Fibroblast of lung (primary cell): ENCODE measurements around the gene KRTAP4-5. TPM values are rescaled to one million over a fixed set of nuclear protein-coding genes. Genes with fewer than 3 reads are reported as not detected.

Experiments used
- DNase-seq, 2 donors: peaks; one replicate each; pipeline versions ENCODE4 v3.0.0 to v3.0.0-alpha.2; 2010; ENCODE audit warnings: low read depth in 2 of 2
- H2AFZ ChIP-seq: 2 replicates; pipeline ENCODE4 v1.5.1; 2012; ENCODE audit warnings: low read length, control low read depth, inconsistent platforms
- H3K27ac ChIP-seq: 2 replicates; pipeline ENCODE4 v1.5.1; 2011; ENCODE audit warnings: low read length, control low read depth; ENCODE audit not compliant: insufficient read depth
- H3K27me3 ChIP-seq: 2 replicates; pipeline ENCODE4 v1.5.1; 2011; ENCODE audit warnings: mild to moderate bottlenecking, low read length; ENCODE audit not compliant: control insufficient read depth, insufficient read depth
- H3K36me3 ChIP-seq: 2 replicates; pipeline ENCODE4 v1.5.1; 2011; ENCODE audit warnings: low read length; ENCODE audit not compliant: control insufficient read depth, insufficient read depth
- H3K4me1 ChIP-seq: 2 replicates; pipeline ENCODE4 v1.5.1; 2011; ENCODE audit warnings: low read length; ENCODE audit not compliant: control insufficient read depth, insufficient read depth; ENCODE audit errors: extremely low read depth
- H3K4me2 ChIP-seq: 2 replicates; pipeline ENCODE4 v1.5.1; 2011; ENCODE audit warnings: low read length, control low read depth; ENCODE audit not compliant: insufficient read depth; ENCODE audit errors: extremely low read depth
- H3K4me3 ChIP-seq, 4 experiments: fragments of 200-600 bp in 1 of 4; sonication (generic) in 1 of 4; replicated peaks in 1 of 4; 2 replicates each; pipeline ENCODE4 v1.5.1; 2011 to 2016; ENCODE audit warnings: low read length in 4 of 4, low read depth in 3 of 4, mild to moderate bottlenecking in 3 of 4, control low read depth in 2 of 4, inconsistent platforms in 1 of 4, mixed read lengths in 1 of 4; ENCODE audit not compliant: insufficient read depth in 1 of 4; ENCODE audit errors: control extremely low read depth in 1 of 4
- H3K79me2 ChIP-seq: 2 replicates; pipeline ENCODE4 v1.5.1; 2012; ENCODE audit warnings: mild to moderate bottlenecking, low read length, inconsistent platforms; ENCODE audit not compliant: control insufficient read depth, insufficient read depth
- H3K9ac ChIP-seq: 2 replicates; pipeline ENCODE4 v1.5.1; 2011; ENCODE audit warnings: mild to moderate bottlenecking, low read length, control low read depth; ENCODE audit not compliant: insufficient read depth
- H3K9me3 ChIP-seq: 2 replicates; pipeline ENCODE4 v1.5.1; 2012; ENCODE audit warnings: low read depth, low read length; ENCODE audit not compliant: control insufficient read depth, insufficient read depth
- H4K20me1 ChIP-seq: 2 replicates; pipeline ENCODE4 v1.5.1; 2011; ENCODE audit warnings: low read length; ENCODE audit not compliant: control insufficient read depth, insufficient read depth; ENCODE audit errors: extremely low read depth
- CTCF ChIP-seq, 2 donors: IDR thresholded peaks in 1 of 2; conservative IDR thresholded peaks in 1 of 2; 1 replicate in 1 of 2; 2 replicates in 1 of 2; pipeline ENCODE4 v1.5.1; 2011 to 2012; ENCODE audit warnings: low read length in 2 of 2, control low read depth in 1 of 2, inconsistent platforms in 1 of 2, low read depth in 1 of 2, mild to moderate bottlenecking in 1 of 2
- EZH2 ChIP-seq: IDR thresholded peaks from 2 replicates; pipeline ENCODE4 v1.5.1; 2012; ENCODE audit warnings: low read length, control low read depth, mild to moderate bottlenecking; ENCODE audit errors: missing control alignments
- polyA plus RNA-seq, 2 donors: library from polyadenylated mRNA; depleted of rRNA in 1 of 2; stranded (reverse) in 1 of 2; unstranded in 1 of 2; fragments of >200 nt; gene quantifications; 2 replicates each; pipeline ENCODE4 v1.2.1, GENCODE V29; 2011 to 2012; ENCODE audit warnings: missing spikeins in 1 of 2
- total RNA-seq: library from RNA; depleted of rRNA; stranded (reverse); fragments of >200 nt; gene quantifications from 2 replicates; pipeline ENCODE4 v1.2.1, GENCODE V29; 2014

The KRTAP4-5 gene
- total and polyA plus RNA-seq, 2 donors (not counting 1 experiment from before 2014, with no cell fraction given), result not detected

GRCh38 chr17:41133880-41134735, 15.5 kb downstream of the KRTAP4-5 start:
- Histone ChIP-seq H3K4me1 (peaks cover 2% of the 10 kb centered on the region), H3K27ac (no peak overlapping the region), H3K4me2 (peak overlapping the region; percentile 13), H4K20me1 (no peaks in the 10 kb centered on the region), H3K9ac (no peak overlapping the region), H2AFZ (peak overlapping the region; percentile 62), H3K27me3 (no peaks in the 10 kb centered on the region), H3K4me3 (no peak overlapping the region), H3K79me2 (no peaks in the 10 kb centered on the region), H3K9me3 (no peaks in the 10 kb centered on the region), H3K36me3 (no peaks in the 10 kb centered on the region)
- TF ChIP-seq CTCF (conservative IDR thresholded peaks at IDR 0.05 in 1 of 2, IDR thresholded peaks at IDR 0.05 in 1 of 2; ENCODE audit: low read depth in 1 of 2, low read length in 2 of 2) (no peak), EZH2 (no peak)
- DNase-seq, result peak in 1 of 2 donors; percentile 20

GRCh38 chr17:41131979-41132378, 17.6 kb downstream of the KRTAP4-5 start:
- Histone ChIP-seq H3K79me2 (no peaks in the 10 kb centered on the region), H3K4me3 (no peak overlapping the region), H3K36me3 (no peaks in the 10 kb centered on the region), H3K9me3 (no peaks in the 10 kb centered on the region), H2AFZ (no peak overlapping the region), H3K27me3 (no peaks in the 10 kb centered on the region), H3K4me2 (no peak overlapping the region), H3K27ac (no peak overlapping the region), H4K20me1 (no peaks in the 10 kb centered on the region), H3K4me1 (peaks cover 2% of the 10 kb centered on the region), H3K9ac (no peak overlapping the region)
- DNase-seq, result peak in 1 of 2 donors; percentile 75
- TF ChIP-seq CTCF (conservative IDR thresholded peaks at IDR 0.05 in 1 of 2, IDR thresholded peaks at IDR 0.05 in 1 of 2; ENCODE audit: low read depth in 1 of 2, low read length in 2 of 2), result no peak
- TF ChIP-seq EZH2, result no peak

- Histone ChIP-seq H3K27ac (no peak overlapping the region), H3K4me1 (no peaks in the 10 kb centered on the region), H3K9me3 (no peaks in the 10 kb centered on the region), H3K4me3 (no peak overlapping the region), H2AFZ (no peak overlapping the region), H4K20me1 (no peaks in the 10 kb centered on the region), H3K79me2 (no peaks in the 10 kb centered on the region), H3K9ac (no peak overlapping the region), H3K36me3 (no peaks in the 10 kb centered on the region), H3K4me2 (no peak overlapping the region), H3K27me3 (no peaks in the 10 kb centered on the region)
- no peak for TF ChIP-seq EZH2
- no peak for TF ChIP-seq CTCF (conservative IDR thresholded peaks at IDR 0.05 in 1 of 2, IDR thresholded peaks at IDR 0.05 in 1 of 2; ENCODE audit: low read depth in 1 of 2, low read length in 2 of 2)
- no peak for DNase-seq
These were observed 22.3 kb downstream of the KRTAP4-5 start for GRCh38 chr17:41127371-41127770.
